Mononuclear cell (primary cell): ENCODE measurements around the gene CACNA2D3. TPM values are rescaled to one million over a fixed set of nuclear protein-coding genes. Genes with fewer than 3 reads are reported as not detected.
"Not testable (repeated sequence)": the region's sequence is repeated elsewhere in the genome, so short reads cannot be mapped to it uniquely, and the experiment has no call there.

Source experiments
- H3K27me3 ChIP-seq: 2 replicates; pipeline ENCODE4 v1.6.0; 2011; ENCODE audit warnings: low read length, control low read depth; ENCODE audit not compliant: insufficient read depth
- H3K4me1 ChIP-seq: 2 replicates; pipeline ENCODE4 v1.5.1; 2011; ENCODE audit warnings: mild to moderate bottlenecking, low read length, control low read depth; ENCODE audit not compliant: insufficient read depth
- H3K4me3 ChIP-seq: 2 replicates; pipeline ENCODE4 v1.5.1; 2011; ENCODE audit warnings: mild to moderate bottlenecking, low read length, moderate library complexity
- H3K9me3 ChIP-seq: 2 replicates; pipeline ENCODE4 v1.5.1; 2011; ENCODE audit warnings: low read depth, mild to moderate bottlenecking, control low read depth, low read length
- total RNA-seq: library from RNA; depleted of rRNA; stranded (reverse); fragments of >200 nt; gene quantifications from one replicate; pipeline ENCODE4 v1.2.3, GENCODE V29; 2012

CACNA2D3 gene
- total RNA-seq, 1 donor, result 2.0 TPM

DNA sequence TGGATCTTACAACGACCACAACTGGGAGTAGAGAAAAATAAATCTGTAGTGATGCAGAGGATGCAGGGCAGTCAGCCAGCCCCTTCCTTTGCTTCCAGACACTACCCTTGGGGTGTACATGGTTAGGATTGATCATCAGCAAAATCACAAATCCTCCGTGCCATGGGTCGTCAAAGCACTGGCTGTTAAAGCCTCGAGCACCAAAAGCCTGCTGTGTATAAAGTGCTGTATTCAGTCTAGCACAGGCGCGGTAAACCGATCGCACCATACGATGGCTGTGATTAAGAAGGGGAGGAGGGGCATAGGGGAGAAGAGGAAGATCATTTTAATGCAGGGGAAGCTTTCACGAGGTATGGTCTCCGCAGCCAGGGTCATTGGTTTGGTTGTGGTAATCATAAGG is 500.3 kb downstream of the CACNA2D3 start:
- H3K27me3 ChIP-seq, result no peaks in the 10 kb centered on the region
- H3K4me1 ChIP-seq, result no peaks in the 10 kb centered on the region
- no peak overlapping the region for H3K4me3 ChIP-seq
- no peaks in the 10 kb centered on the region for H3K9me3 ChIP-seq

GRCh38 chr3:54625805-54626787 is 503.7 kb downstream of the CACNA2D3 start:
- Histone ChIP-seq H3K4me1 (no peaks in the 10 kb centered on the region), H3K9me3 (no peaks in the 10 kb centered on the region), H3K27me3 (no peaks in the 10 kb centered on the region), H3K4me3 (no peak overlapping the region)

DNA sequence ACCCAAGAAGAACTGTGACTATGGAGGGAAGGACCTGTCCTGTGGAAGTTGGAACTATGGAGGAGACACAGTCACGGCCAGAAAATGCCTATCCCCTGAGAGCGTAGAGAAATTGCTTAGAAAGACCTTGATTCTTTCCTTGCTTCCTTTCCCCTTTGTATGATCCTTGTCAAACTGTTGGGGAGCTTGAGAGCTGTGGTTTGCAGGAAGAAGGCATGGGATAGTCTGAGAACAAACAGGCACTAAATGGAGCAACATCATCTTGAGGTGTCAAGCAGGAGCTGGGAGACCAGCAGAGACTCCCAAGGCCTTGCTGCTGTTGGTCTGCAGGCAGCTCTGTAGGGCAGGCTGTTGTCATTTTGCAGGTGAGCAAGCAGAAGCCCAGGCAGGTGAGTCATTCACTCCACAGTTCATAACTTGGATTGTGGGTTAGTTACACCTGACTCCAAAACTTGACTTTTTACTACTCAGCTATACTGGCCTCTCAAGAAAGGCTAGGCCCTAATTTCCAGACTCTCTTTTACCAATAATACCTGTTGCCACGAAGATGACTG is 506.6 kb downstream of the CACNA2D3 start:
- Histone ChIP-seq H3K27me3 (no peaks in the 10 kb centered on the region), H3K4me1 (no peaks in the 10 kb centered on the region), H3K4me3 (no peak overlapping the region), H3K9me3 (no peaks in the 10 kb centered on the region)

DNA sequence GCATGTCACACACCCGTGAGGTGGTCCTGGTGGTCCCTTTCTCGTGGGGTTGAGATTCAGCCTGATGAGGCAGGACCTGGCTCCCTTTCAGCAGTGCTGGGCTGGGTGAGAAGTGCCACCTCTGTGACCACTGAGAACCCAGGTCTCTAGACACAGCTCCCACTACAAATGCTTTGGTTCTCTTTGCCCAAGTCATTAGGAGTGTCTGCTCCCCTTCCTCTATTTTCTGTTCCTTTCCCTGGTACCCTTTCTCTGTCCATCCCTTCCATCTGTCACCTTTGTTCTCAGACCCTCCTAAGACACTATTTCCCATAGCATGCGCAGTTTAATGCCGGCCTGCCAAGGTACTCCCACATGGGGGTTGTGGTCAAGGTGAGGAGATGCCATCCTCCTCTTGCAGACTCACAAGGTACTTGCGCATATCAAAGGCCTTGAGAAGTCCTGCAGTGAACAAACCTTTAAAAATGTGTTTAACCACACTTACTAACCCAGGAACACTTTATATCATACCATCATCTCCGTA is 507.8 kb downstream of the CACNA2D3 start:
- H3K4me1 ChIP-seq, result no peaks in the 10 kb centered on the region

GRCh38 chr3:54631001-54631400 is 508.6 kb downstream of the CACNA2D3 start:
- H3K9me3 ChIP-seq, H3K4me1 ChIP-seq, H3K4me3 ChIP-seq, H3K27me3 ChIP-seq: not testable (repeated sequence)

More for the DNA sequence above, 507.8 kb downstream of the CACNA2D3 start:
- Histone ChIP-seq H3K4me3 (no peak overlapping the region), H3K27me3 (no peaks in the 10 kb centered on the region), H3K9me3 (no peaks in the 10 kb centered on the region)

- no peaks in the 10 kb centered on the region for H3K4me1 ChIP-seq
- no peaks in the 10 kb centered on the region for H3K27me3 ChIP-seq
- H3K4me3 ChIP-seq, result no peak overlapping the region
- H3K9me3 ChIP-seq, result no peaks in the 10 kb centered on the region
Observed at GRCh38 chr3:54631516-54632325, 509.4 kb downstream of the CACNA2D3 start.

- no peaks in the 10 kb centered on the region for H3K27me3 ChIP-seq
- H3K9me3 ChIP-seq, result no peaks in the 10 kb centered on the region
- no peak overlapping the region for H3K4me3 ChIP-seq
- no peaks in the 10 kb centered on the region for H3K4me1 ChIP-seq
Observed at GRCh38 chr3:54632326-54632665, 509.9 kb downstream of the CACNA2D3 start.

GRCh38 chr3:54632834-54633233 is 510.5 kb downstream of the CACNA2D3 start:
- H3K9me3 ChIP-seq, result no peaks in the 10 kb centered on the region
- H3K4me1 ChIP-seq, result no peaks in the 10 kb centered on the region
- no peak overlapping the region for H3K4me3 ChIP-seq
- H3K27me3 ChIP-seq, result no peaks in the 10 kb centered on the region

DNA sequence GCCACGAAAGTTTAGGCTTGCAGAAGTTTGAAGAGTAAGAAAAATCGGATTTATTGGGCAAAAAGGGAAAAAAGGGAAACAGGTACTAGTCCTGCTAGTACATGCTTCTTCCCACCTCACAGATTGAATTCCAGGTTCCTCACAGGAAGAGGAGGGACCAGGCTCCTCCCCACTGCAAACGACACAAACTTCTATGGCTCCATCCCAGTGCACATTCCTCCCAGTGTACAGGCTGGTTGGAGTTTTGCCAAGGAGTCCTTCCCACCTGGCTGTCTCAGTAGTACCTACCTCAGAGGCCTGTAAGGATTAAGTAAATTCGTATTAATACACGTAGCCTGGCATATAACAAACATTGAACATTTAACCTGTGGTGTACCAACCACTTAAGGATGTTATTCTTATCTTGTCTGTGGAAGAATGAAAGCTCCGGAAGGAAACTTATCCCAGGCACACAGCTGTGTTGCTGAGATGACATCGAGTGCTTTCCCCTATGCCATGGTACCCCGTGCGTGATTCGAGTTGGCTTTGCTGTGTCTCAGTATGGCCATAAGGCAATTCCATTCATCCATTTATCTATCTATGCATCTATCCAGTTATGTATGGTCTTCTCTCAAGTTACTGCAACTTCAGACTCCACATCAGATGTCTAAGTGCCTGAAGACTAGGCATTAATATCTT is 511.2 kb downstream of the CACNA2D3 start:
- Histone ChIP-seq H3K9me3 (no peaks in the 10 kb centered on the region), H3K4me1 (no peaks in the 10 kb centered on the region), H3K4me3 (no peak overlapping the region), H3K27me3 (no peaks in the 10 kb centered on the region)

DNA sequence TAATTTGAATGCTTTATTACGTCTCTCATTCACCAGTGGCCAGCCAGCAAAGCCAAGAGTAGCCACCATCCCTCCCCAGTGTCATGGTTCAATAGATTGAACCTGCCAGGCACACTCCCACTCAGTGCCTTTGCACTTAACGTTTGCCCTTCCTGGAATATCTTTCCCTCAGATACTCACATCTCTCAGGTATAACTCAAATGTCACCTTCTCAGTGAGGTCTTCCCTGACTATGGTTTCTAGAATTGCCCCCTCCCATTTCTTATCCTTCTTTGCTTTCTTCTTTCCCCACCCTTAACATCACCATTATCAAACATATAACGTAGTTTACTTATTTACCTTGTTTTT is 511.7 kb downstream of the CACNA2D3 start:
- no peaks in the 10 kb centered on the region for H3K4me1 ChIP-seq
- H3K27me3 ChIP-seq, result no peaks in the 10 kb centered on the region
- no peaks in the 10 kb centered on the region for H3K9me3 ChIP-seq
- H3K4me3 ChIP-seq, result no peak overlapping the region

- not testable (repeated sequence) for H3K9me3 ChIP-seq, H3K4me1 ChIP-seq
Observed at GRCh38 chr3:54639790-54640372, 517.5 kb downstream of the CACNA2D3 start.

DNA sequence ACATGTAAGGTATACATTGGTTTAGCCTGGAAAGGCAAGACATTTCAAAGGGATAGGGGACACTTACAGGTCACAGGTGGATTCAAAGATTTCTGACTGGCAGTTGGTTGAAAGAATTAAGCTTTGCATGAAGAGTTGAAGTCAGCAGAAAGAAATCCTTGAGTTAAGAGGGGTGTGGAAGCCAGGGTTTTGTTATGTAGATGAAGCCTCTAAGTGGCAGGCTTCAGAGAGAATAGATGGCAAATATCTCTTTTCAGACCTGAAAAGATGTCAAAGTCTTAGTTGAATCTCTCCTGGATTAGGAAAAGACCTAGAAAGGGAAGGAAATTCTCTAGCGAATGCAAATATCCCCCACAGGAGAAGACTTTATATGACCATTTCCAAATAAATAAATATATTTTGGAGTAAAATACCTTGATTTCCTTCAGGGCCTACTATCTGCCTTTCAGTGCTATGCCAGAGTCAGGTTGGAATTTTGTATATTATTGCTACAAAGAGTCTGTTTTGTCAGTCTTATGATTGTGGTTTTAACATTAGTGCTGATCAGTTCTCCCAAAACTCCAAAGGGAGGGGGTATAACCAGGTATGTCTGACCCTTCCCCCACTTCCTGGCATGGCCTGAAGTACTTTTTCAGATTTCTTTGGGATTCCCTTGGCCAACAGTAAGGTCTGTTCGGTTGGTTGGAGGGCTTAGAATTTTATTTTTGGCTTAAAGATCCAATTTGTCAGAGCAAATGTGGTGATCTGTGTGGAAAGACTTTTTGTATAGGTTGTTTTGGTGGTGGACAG is 519.1 kb downstream of the CACNA2D3 start:
- peaks cover 6% of the 10 kb centered on the region for H3K27me3 ChIP-seq
- no peak overlapping the region for H3K4me3 ChIP-seq
- no peaks in the 10 kb centered on the region for H3K9me3 ChIP-seq
- no peaks in the 10 kb centered on the region for H3K4me1 ChIP-seq

More at GRCh38 chr3:54639790-54640372, 517.5 kb downstream of the CACNA2D3 start:
- H3K27me3 ChIP-seq, H3K4me3 ChIP-seq: not testable (repeated sequence)

DNA sequence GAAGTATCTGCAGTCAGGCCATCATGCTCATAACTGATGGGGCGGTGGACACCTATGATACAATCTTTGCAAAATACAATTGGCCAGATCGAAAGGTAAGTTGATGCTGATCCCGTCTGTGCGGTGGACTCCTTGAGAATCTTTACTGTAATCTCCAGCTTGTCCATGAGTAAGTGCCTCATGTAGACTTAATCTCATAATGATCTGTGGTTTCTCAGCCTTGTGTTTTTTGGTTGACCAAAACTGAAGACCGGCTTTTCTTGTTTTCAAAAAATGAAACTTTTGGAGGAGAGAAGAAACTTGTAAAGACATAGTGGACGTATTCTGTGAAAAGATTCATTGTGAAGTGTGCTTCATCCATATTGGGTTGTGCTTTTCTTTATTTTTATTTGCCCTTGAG is 519.8 kb downstream of the CACNA2D3 start:
- Histone ChIP-seq H3K27me3 (peaks cover 6% of the 10 kb centered on the region), H3K4me1 (no peaks in the 10 kb centered on the region), H3K9me3 (no peaks in the 10 kb centered on the region), H3K4me3 (no peak overlapping the region)

- no peaks in the 10 kb centered on the region for H3K27me3 ChIP-seq
Observed at GRCh38 chr3:54647721-54648120, 525.4 kb downstream of the CACNA2D3 start.

More at GRCh38 chr3:54647721-54648120, 525.4 kb downstream of the CACNA2D3 start:
- no peaks in the 10 kb centered on the region for H3K4me1 ChIP-seq
- no peaks in the 10 kb centered on the region for H3K9me3 ChIP-seq
- H3K4me3 ChIP-seq, result no peak overlapping the region
